ENCODE measurements around the gene COX5B. TPM values are rescaled to one million over a fixed set of nuclear protein-coding genes. Genes with fewer than 3 reads are reported as not detected.
"Not testable (repeated sequence)": the region's sequence is repeated elsewhere in the genome, so short reads cannot be mapped to it uniquely, and the experiment has no call there.

The COX5B gene
- 1,000 to 10,000 TPM; 1,312 to 1,415 TPM for total RNA-seq

GRCh38 chr2:97645695-97646629 lies at the start of gene COX5B:
TSS of gene COX5B (plus strand) at chr2:97646062. CDS start at chr2:97646087, 25 bp downstream.
- DNase-seq (ENCODE audit: low spot score): peak; percentile 99
- H3K4me1 ChIP-seq: peaks cover 0 to 20% of the 10 kb centered on the region in 2 donors
- no peak for TF ChIP-seq CTCF (IDR thresholded peaks at IDR 0.05)

GRCh38 chr2:97596180-97596579 lies 49.7 kb upstream of the COX5B start:
- not testable (repeated sequence) for H3K36me3 ChIP-seq; DNase-seq (ENCODE audit: low spot score); H3K27me3 ChIP-seq; H3K9me3 ChIP-seq; H3K4me1 ChIP-seq; H3K27ac ChIP-seq; H3K4me3 ChIP-seq

More at GRCh38 chr2:97645695-97646629, at the start of gene COX5B:
- Histone ChIP-seq H3K27ac (peak within 1 kb of the TSS; percentile 93 to 94), H3K36me3 (peaks cover 37% of the 10 kb centered on the region), H3K4me3 (peak within 1 kb of the TSS; percentile 90 to 91), H3K27me3 (no peaks in the 10 kb centered on the region), H3K9me3 (no peaks in the 10 kb centered on the region)

- H3K9me3 ChIP-seq; H3K27ac ChIP-seq; H3K27me3 ChIP-seq; H3K36me3 ChIP-seq; H3K4me3 ChIP-seq; H3K4me1 ChIP-seq; DNase-seq (ENCODE audit: low spot score): not testable (repeated sequence)
Measured at GRCh38 chr2:97601537-97601936, 44.3 kb upstream of the COX5B start.

- not testable (repeated sequence) for H3K9me3 ChIP-seq; DNase-seq (ENCODE audit: low spot score); H3K27me3 ChIP-seq; H3K4me3 ChIP-seq; H3K27ac ChIP-seq; H3K36me3 ChIP-seq; H3K4me1 ChIP-seq
Measured at GRCh38 chr2:97605109-97605508, 40.8 kb upstream of the COX5B start.

- not testable (repeated sequence) for H3K9me3 ChIP-seq; H3K27ac ChIP-seq; H3K36me3 ChIP-seq; DNase-seq (ENCODE audit: low spot score); H3K4me3 ChIP-seq; H3K4me1 ChIP-seq; H3K27me3 ChIP-seq
Measured at GRCh38 chr2:97605524-97606339, 40.1 kb upstream of the COX5B start.

GRCh38 chr2:97608745-97609144 lies 37.1 kb upstream of the COX5B start:
- not testable (repeated sequence) for DNase-seq (ENCODE audit: low spot score); H3K4me3 ChIP-seq; H3K36me3 ChIP-seq; H3K4me1 ChIP-seq; H3K9me3 ChIP-seq; H3K27ac ChIP-seq; H3K27me3 ChIP-seq

- not testable (repeated sequence) for H3K9me3 ChIP-seq; H3K36me3 ChIP-seq; H3K4me3 ChIP-seq; DNase-seq (ENCODE audit: low spot score); H3K27ac ChIP-seq; H3K4me1 ChIP-seq; H3K27me3 ChIP-seq
Measured at GRCh38 chr2:97611895-97612294, 34.0 kb upstream of the COX5B start.

GRCh38 chr2:97615746-97616145 lies 30.1 kb upstream of the COX5B start:
- H3K36me3 ChIP-seq; DNase-seq (ENCODE audit: low spot score); H3K9me3 ChIP-seq; H3K4me1 ChIP-seq; H3K27me3 ChIP-seq; H3K4me3 ChIP-seq; H3K27ac ChIP-seq: not testable (repeated sequence)

- H3K27me3 ChIP-seq: no peaks in the 10 kb centered on the region
- no peak for TF ChIP-seq CTCF (IDR thresholded peaks at IDR 0.05)
- no peaks in the 10 kb centered on the region for H3K36me3 ChIP-seq
- H3K4me1 ChIP-seq: no peaks in the 10 kb centered on the region
- no peak overlapping the region for H3K27ac ChIP-seq
- no peak for DNase-seq (ENCODE audit: low spot score)
- no peaks in the 10 kb centered on the region for H3K9me3 ChIP-seq
- no peak overlapping the region for H3K4me3 ChIP-seq
Measured at GRCh38 chr2:97617911-97618310, 28.0 kb upstream of the COX5B start.

- DNase-seq (ENCODE audit: low spot score); H3K27me3 ChIP-seq; H3K27ac ChIP-seq; H3K4me3 ChIP-seq; H3K9me3 ChIP-seq; H3K4me1 ChIP-seq; H3K36me3 ChIP-seq: not testable (repeated sequence)
Measured at GRCh38 chr2:97618939-97619827, 26.7 kb upstream of the COX5B start.

- H3K4me3 ChIP-seq; H3K27me3 ChIP-seq; H3K36me3 ChIP-seq; H3K9me3 ChIP-seq; H3K4me1 ChIP-seq; DNase-seq (ENCODE audit: low spot score); H3K27ac ChIP-seq: not testable (repeated sequence)
Measured at GRCh38 chr2:97620492-97620891, 25.4 kb upstream of the COX5B start.

- not testable (repeated sequence) for H3K27me3 ChIP-seq, H3K4me1 ChIP-seq
Measured at GRCh38 chr2:97622976-97623375, 22.9 kb upstream of the COX5B start.

More at GRCh38 chr2:97622976-97623375, 22.9 kb upstream of the COX5B start:
- not testable (repeated sequence) for H3K27ac ChIP-seq; DNase-seq (ENCODE audit: low spot score); H3K4me3 ChIP-seq; H3K9me3 ChIP-seq; H3K36me3 ChIP-seq

Data from right atrium auricular region (tissue), 2 donors.